MM.1S (cell line): ENCODE results near the gene HNMT.

Experiments
- DNase-seq: peaks from one replicate; pipeline ENCODE4 v3.0.0-alpha.2; 2015
- H2AFZ ChIP-seq: fragments of 300-600 bp; sonication (generic); 2 replicates; pipeline ENCODE4 v1.6.0; 2016; ENCODE audit warnings: antibody characterized with exemption, low read length
- H3F3A ChIP-seq: fragments of 300-600 bp; sonication (generic); 2 replicates; pipeline ENCODE4 v1.6.1; 2016; ENCODE audit warnings: mild to moderate bottlenecking, antibody characterized with exemption, low read length, moderate library complexity, mixed read lengths; ENCODE audit not compliant: insufficient read depth
- H3K27ac ChIP-seq: fragments of 300-600 bp; sonication (generic); 2 replicates; pipeline ENCODE4 v1.5.1; 2016; ENCODE audit warnings: mild to moderate bottlenecking, low read length
- H3K27me3 ChIP-seq: fragments of 300-600 bp; sonication (generic); replicated peaks from 2 replicates; pipeline ENCODE4 v1.6.0; 2016; ENCODE audit warnings: low read length; ENCODE audit not compliant: insufficient read depth
- H3K36me3 ChIP-seq: fragments of 300-600 bp; sonication (generic); replicated peaks from 2 replicates; pipeline ENCODE4 v1.6.1; 2016; ENCODE audit warnings: mild to moderate bottlenecking, low read length, mixed read lengths; ENCODE audit not compliant: insufficient read depth
- H3K4me1 ChIP-seq: fragments of 300-600 bp; sonication (generic); 2 replicates; pipeline ENCODE4 v1.6.1; 2016; ENCODE audit warnings: low read length, mixed read lengths
- H3K4me2 ChIP-seq: fragments of 300-600 bp; sonication (generic); 2 replicates; pipeline ENCODE4 v1.6.0; 2016; ENCODE audit warnings: low read depth, low read length
- H3K4me3 ChIP-seq: fragments of 300-600 bp; sonication (generic); 2 replicates; pipeline ENCODE4 v1.5.1; 2016; ENCODE audit warnings: low read length, mixed read lengths
- H3K79me2 ChIP-seq: fragments of 300-600 bp; sonication (generic); 2 replicates; pipeline ENCODE4 v1.6.1; 2016; ENCODE audit warnings: mixed run types, low read length, mixed read lengths
- H3K9ac ChIP-seq: fragments of 300-600 bp; sonication (generic); 2 replicates; pipeline ENCODE4 v1.6.1; 2016; ENCODE audit warnings: low read length, mixed read lengths
- H3K9me2 ChIP-seq: fragments of 300-600 bp; sonication (generic); replicated peaks from 2 replicates; pipeline ENCODE4 v1.6.1; 2016; ENCODE audit warnings: mild to moderate bottlenecking, low read length, mixed read lengths; ENCODE audit not compliant: insufficient read depth
- H3K9me3 ChIP-seq: fragments of 300-600 bp; sonication (generic); replicated peaks from 2 replicates; pipeline ENCODE4 v1.6.1; 2016; ENCODE audit warnings: mild to moderate bottlenecking, low read length, mixed read lengths; ENCODE audit not compliant: insufficient read depth
- H4K20me1 ChIP-seq: fragments of 300-600 bp; sonication (generic); 2 replicates; pipeline ENCODE4 v1.6.1; 2016; ENCODE audit warnings: mild to moderate bottlenecking, low read length, moderate library complexity, mixed read lengths; ENCODE audit not compliant: insufficient read depth
- EZH2 ChIP-seq: fragments of 300-600 bp; sonication (generic); optimal IDR thresholded peaks from 2 replicates; pipeline ENCODE3; 2017; ENCODE audit warnings: low read depth, mild to moderate bottlenecking, antibody characterized with exemption, low read length, mixed read lengths
- EZH2phosphoT487 ChIP-seq: fragments of 300-600 bp; sonication (generic); IDR thresholded peaks from 2 replicates; pipeline ENCODE4 v1.6.1; 2018; ENCODE audit warnings: antibody characterized with exemption, low read length
- TF ChIP-seq, protein P1 (sequence below): fragments of 300-600 bp; sonication (generic); IDR thresholded peaks from 2 replicates; pipeline ENCODE4 v1.5.1; 2016; ENCODE audit warnings: antibody characterized with exemption, low read length, mixed read lengths

The HNMT gene

GRCh38 chr2:138026111-138027020 is 62.1 kb downstream of the HNMT start:
- Histone ChIP-seq H2AFZ (no peak overlapping the region), H3K36me3 (no peaks in the 10 kb centered on the region), H3K9me3 (no peaks in the 10 kb centered on the region), H3K4me1 (no peaks in the 10 kb centered on the region), H3F3A (no peaks in the 10 kb centered on the region), H3K4me3 (no peak overlapping the region), H3K9ac (no peak overlapping the region), H3K27me3 (no peaks in the 10 kb centered on the region), H3K4me2 (no peak overlapping the region), H3K9me2 (no peaks in the 10 kb centered on the region), H4K20me1 (no peaks in the 10 kb centered on the region), H3K79me2 (no peaks in the 10 kb centered on the region), H3K27ac (no peak overlapping the region)
- DNase-seq = no peak
- TF ChIP-seq EZH2phosphoT487 (no peak), EZH2 (no peak)
- TF ChIP-seq, protein P1, sequence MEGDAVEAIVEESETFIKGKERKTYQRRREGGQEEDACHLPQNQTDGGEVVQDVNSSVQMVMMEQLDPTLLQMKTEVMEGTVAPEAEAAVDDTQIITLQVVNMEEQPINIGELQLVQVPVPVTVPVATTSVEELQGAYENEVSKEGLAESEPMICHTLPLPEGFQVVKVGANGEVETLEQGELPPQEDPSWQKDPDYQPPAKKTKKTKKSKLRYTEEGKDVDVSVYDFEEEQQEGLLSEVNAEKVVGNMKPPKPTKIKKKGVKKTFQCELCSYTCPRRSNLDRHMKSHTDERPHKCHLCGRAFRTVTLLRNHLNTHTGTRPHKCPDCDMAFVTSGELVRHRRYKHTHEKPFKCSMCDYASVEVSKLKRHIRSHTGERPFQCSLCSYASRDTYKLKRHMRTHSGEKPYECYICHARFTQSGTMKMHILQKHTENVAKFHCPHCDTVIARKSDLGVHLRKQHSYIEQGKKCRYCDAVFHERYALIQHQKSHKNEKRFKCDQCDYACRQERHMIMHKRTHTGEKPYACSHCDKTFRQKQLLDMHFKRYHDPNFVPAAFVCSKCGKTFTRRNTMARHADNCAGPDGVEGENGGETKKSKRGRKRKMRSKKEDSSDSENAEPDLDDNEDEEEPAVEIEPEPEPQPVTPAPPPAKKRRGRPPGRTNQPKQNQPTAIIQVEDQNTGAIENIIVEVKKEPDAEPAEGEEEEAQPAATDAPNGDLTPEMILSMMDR = no peak

DNA sequence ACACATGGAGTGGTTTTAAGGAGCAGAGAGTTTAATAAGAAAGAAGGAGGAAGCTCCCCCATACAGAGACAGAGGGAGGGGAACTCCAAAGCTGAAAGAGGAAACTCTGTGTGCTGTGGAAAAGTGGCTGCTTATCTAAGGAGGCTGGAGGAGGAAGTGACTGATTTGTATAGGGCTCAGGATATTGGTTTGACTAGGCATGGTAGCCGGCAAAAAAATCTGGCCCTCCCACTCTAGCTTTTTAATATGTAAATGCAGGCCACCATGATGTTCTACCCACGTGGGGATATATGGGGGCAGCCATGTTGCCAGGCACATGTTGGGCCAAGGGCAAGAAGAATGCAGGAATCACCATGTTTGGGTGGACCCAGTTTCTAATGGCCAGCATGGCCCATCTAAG is 64.3 kb downstream of the HNMT start:
- Histone ChIP-seq H3F3A (no peaks in the 10 kb centered on the region), H3K27ac (no peak overlapping the region), H4K20me1 (no peaks in the 10 kb centered on the region), H3K9me3 (no peaks in the 10 kb centered on the region), H3K9ac (no peak overlapping the region), H3K9me2 (no peaks in the 10 kb centered on the region), H3K27me3 (no peaks in the 10 kb centered on the region), H3K36me3 (no peaks in the 10 kb centered on the region), H3K4me2 (no peak overlapping the region), H2AFZ (no peak overlapping the region), H3K79me2 (no peaks in the 10 kb centered on the region), H3K4me3 (no peak overlapping the region), H3K4me1 (no peaks in the 10 kb centered on the region)
- DNase-seq = no peak
- TF ChIP-seq, protein P1 = no peak
- TF ChIP-seq EZH2 = no peak
- no peak for TF ChIP-seq EZH2phosphoT487

GRCh38 chr2:138029276-138029675 is 65.0 kb downstream of the HNMT start:
- Histone ChIP-seq H4K20me1 (no peaks in the 10 kb centered on the region), H3K9me3 (no peaks in the 10 kb centered on the region), H2AFZ (no peak overlapping the region), H3K9me2 (no peaks in the 10 kb centered on the region), H3K4me2 (no peak overlapping the region), H3F3A (no peaks in the 10 kb centered on the region), H3K27ac (no peak overlapping the region), H3K4me1 (no peaks in the 10 kb centered on the region), H3K4me3 (no peak overlapping the region), H3K27me3 (no peaks in the 10 kb centered on the region), H3K79me2 (no peaks in the 10 kb centered on the region), H3K36me3 (no peaks in the 10 kb centered on the region), H3K9ac (no peak overlapping the region)
- no peak for TF ChIP-seq EZH2
- TF ChIP-seq, protein P1 = no peak
- no peak for TF ChIP-seq EZH2phosphoT487
- DNase-seq = no peak
